BJ (cell line): ENCODE measurements around the gene PTPRK. TPM values are rescaled to one million over a fixed set of nuclear protein-coding genes. Genes with fewer than 3 reads are reported as not detected.

Experiments
- CTCF ChIA-PET: fragments of 350-600 bp; formaldehyde crosslinking; extraction: SDS; loops from one replicate; lab custom pipeline; 2021; ENCODE audit warnings: antibody characterized with exemption, inconsistent platforms; lab: Yijun Ruan, JAX
- POLR2A ChIA-PET: fragments of 300-600 bp; sonication (Branson Sonifier 250); formaldehyde crosslinking; extraction: SDS; loops from one replicate; lab custom pipeline; 2021; ENCODE audit warnings: antibody characterized with exemption; lab: Charles Lee
- DNase-seq: peaks from one replicate; pipeline ENCODE4 v3.0.0-alpha.2; 2011; ENCODE audit warnings: low read depth
- H3K27me3 ChIP-seq: 2 replicates; pipeline ENCODE4 v1.6.0; 2011; ENCODE audit warnings: low read length; ENCODE audit not compliant: control insufficient read depth, insufficient read depth
- H3K36me3 ChIP-seq: 2 replicates; pipeline ENCODE4 v1.5.1; 2011; ENCODE audit warnings: low read length; ENCODE audit not compliant: control insufficient read depth, insufficient read depth
- H3K4me3 ChIP-seq: 2 replicates; pipeline ENCODE4 v1.5.1; 2011; ENCODE audit warnings: low read depth, mild to moderate bottlenecking, control low read depth, low read length
- CTCF ChIP-seq: IDR thresholded peaks from 2 replicates; pipeline ENCODE4 v1.5.1; 2011; ENCODE audit warnings: low read depth, mild to moderate bottlenecking, control low read depth, inconsistent platforms, low read length, moderate library complexity; ENCODE audit not compliant: insufficient read depth
- polyA plus RNA-seq: library from polyadenylated mRNA; depleted of rRNA; stranded (reverse); fragments of >200 nt; gene quantifications from 2 replicates; pipeline ENCODE4 v1.2.3, GENCODE V29; 2011

Gene PTPRK
- polyA plus RNA-seq, 1 experiment: 18.5 TPM

DNA sequence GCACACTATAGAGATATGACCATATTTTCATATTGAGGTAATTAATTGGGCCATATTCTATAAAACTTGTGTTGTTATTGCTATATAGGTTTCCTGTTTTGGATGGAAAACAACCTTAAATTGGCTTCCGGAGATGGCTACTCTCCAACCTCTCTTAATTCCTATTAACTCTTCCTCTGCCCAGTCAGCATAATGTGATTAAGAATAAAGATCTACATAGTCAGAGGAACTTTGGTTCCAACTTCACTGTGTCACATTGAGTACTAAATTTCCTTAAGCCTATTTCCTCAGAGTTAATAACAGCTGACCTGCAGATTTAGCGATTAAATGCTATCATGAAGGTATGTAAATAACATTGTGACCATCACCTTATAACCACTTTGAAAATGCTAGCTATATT lies 67.7 kb downstream of the PTPRK start:
- POLR2A ChIA-PET: no interaction called here
- DNase-seq: no peak
- Histone ChIP-seq H3K36me3 (no peaks in the 10 kb centered on the region), H3K27me3 (no peaks in the 10 kb centered on the region), H3K4me3 (no peak overlapping the region)
- TF ChIP-seq CTCF: no peak
- CTCF ChIA-PET: interaction anchor here (1.0 kb wide), 1 partner anchor 11 kb away, joined by 3 read pairs; no protein-coding TSS in a partner anchor

DNA sequence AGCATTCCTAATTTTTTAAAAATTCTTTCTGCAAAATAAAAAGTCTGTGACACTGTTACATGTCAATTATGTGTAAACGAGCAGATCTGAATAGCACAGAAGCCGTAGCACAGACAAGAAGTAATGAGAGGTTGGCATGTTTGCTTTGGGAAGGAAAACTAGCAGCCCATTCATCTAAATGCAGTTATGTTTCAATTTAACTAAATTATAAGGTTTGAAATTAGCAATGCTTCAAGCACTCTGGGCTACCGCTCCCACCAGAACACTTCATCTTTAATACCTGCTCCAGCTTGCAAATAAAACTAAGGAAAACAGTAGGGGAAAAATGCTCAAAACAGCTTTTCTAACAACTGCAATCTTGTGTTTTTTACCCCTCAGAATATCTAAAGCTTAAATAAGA lies 73.9 kb downstream of the PTPRK start:
- no peak for DNase-seq
- ChIA-PET CTCF (interaction anchor here (0.9 kb wide), 1 partner anchor 11 kb away, joined by 4 read pairs; no protein-coding TSS in a partner anchor), POLR2A (no interaction called here)
- Histone ChIP-seq H3K36me3 (no peaks in the 10 kb centered on the region), H3K4me3 (no peak overlapping the region), H3K27me3 (no peaks in the 10 kb centered on the region)
- no peak for TF ChIP-seq CTCF

- no peak for DNase-seq
Observed at GRCh38 chr6:128443553-128443952, 76.8 kb downstream of the PTPRK start.

GRCh38 chr6:128439627-128440026 lies 80.8 kb downstream of the PTPRK start:
- ChIA-PET POLR2A (no interaction called here), CTCF (interaction anchor here (0.6 kb wide), 1 partner anchor 66 kb away, joined by 3 read pairs; no protein-coding TSS in a partner anchor)
- Histone ChIP-seq H3K36me3 (no peaks in the 10 kb centered on the region), H3K4me3 (no peak overlapping the region), H3K27me3 (no peaks in the 10 kb centered on the region)
- no peak for TF ChIP-seq CTCF
- DNase-seq: no peak

More at GRCh38 chr6:128443553-128443952, 76.8 kb downstream of the PTPRK start:
- Histone ChIP-seq H3K4me3 (no peak overlapping the region), H3K36me3 (no peaks in the 10 kb centered on the region), H3K27me3 (no peaks in the 10 kb centered on the region)
- TF ChIP-seq CTCF: no peak
- ChIA-PET POLR2A (no interaction called here), CTCF (no interaction called here)

DNA sequence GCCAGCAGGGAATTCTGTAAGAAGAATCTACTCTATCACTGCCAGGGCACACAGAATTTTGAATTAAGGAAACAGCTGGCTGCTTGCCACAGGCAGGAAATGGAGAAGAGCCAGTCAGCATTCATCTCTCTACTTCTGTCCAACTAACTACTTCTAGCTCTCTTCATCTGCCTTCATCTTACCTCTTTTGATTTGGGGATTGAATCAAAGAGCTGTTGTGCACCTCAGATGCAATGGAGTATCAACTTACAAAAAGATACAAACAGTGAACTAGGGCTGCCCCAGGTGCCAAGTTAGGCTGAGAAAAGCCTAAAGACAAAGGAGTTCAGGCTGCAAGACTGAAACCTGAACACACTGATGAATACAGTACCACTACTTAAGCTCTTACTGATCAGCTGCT lies 82.0 kb downstream of the PTPRK start:
- POLR2A ChIA-PET: no interaction called here
- TF ChIP-seq CTCF: no peak
- Histone ChIP-seq H3K36me3 (no peaks in the 10 kb centered on the region), H3K27me3 (no peaks in the 10 kb centered on the region), H3K4me3 (no peak overlapping the region)
- CTCF ChIA-PET: interaction anchor here (1.2 kb wide), 1 partner anchor 19 kb away, joined by 3 read pairs; no protein-coding TSS in a partner anchor
- DNase-seq: no peak
